HCT116 (cell line): Measurements from ENCODE around the gene ENKD1.

Experiments
- CTCF ChIP-seq, 3 experiments: fragments of 200-600 bp in 1 of 3; sonication (generic) in 1 of 3; IDR thresholded peaks in 2 of 3; conservative IDR thresholded peaks in 1 of 3; 2 replicates each; pipeline ENCODE4 v1.5.1; 2012 to 2017; ENCODE audit warnings: low read depth in 2 of 3, low read length in 2 of 3, antibody characterized with exemption in 1 of 3, borderline replicate concordance in 1 of 3, control low read depth in 1 of 3, mild to moderate bottlenecking in 1 of 3, mixed read lengths in 1 of 3, mixed run types in 1 of 3, moderate library complexity in 1 of 3; ENCODE audit not compliant: insufficient read depth in 1 of 3
- EGR1 ChIP-seq: IDR thresholded peaks from 2 replicates; pipeline ENCODE4 v1.6.1; 2012; ENCODE audit warnings: low read depth
- POLR2A ChIP-seq: IDR thresholded peaks from 2 replicates; pipeline ENCODE4 v1.7.0; 2011; ENCODE audit warnings: borderline replicate concordance; ENCODE audit not compliant: insufficient read depth, insufficient read length; ENCODE audit errors: extremely low read depth

- TF ChIP-seq CTCF (IDR thresholded peaks at IDR 0.05 in 2 of 3, conservative IDR thresholded peaks at IDR 0.05 in 1 of 3; ENCODE audit: borderline replicate concordance in 1 of 3, insufficient read depth in 1 of 3, low read depth in 2 of 3, low read length in 2 of 3) (no peak), EGR1 (no peak), POLR2A (peak; percentile 85)
These were observed 6.6 kb downstream of the ENKD1 start, which contains the start of gene ACD for GRCh38 chr16:67659675-67660563.
